ENCODE measurements around the gene PRPF40B. TPM values are rescaled to one million over a fixed set of nuclear protein-coding genes. Genes with fewer than 3 reads are reported as not detected.

Gene PRPF40B
- total and polyA plus RNA-seq, 8 donors = 11.2 to 58.3 (median 15.0) TPM

- no peaks in the 10 kb centered on the region for H3K4me1 ChIP-seq
- H3K27me3 ChIP-seq = no peaks in the 10 kb centered on the region
- ATAC-seq (no peak), FAIRE-seq (no peak), DNase-seq (peak in 1 of 6 donors; percentile 50)
- TF ChIP-seq, protein P1, sequence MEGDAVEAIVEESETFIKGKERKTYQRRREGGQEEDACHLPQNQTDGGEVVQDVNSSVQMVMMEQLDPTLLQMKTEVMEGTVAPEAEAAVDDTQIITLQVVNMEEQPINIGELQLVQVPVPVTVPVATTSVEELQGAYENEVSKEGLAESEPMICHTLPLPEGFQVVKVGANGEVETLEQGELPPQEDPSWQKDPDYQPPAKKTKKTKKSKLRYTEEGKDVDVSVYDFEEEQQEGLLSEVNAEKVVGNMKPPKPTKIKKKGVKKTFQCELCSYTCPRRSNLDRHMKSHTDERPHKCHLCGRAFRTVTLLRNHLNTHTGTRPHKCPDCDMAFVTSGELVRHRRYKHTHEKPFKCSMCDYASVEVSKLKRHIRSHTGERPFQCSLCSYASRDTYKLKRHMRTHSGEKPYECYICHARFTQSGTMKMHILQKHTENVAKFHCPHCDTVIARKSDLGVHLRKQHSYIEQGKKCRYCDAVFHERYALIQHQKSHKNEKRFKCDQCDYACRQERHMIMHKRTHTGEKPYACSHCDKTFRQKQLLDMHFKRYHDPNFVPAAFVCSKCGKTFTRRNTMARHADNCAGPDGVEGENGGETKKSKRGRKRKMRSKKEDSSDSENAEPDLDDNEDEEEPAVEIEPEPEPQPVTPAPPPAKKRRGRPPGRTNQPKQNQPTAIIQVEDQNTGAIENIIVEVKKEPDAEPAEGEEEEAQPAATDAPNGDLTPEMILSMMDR (IDR thresholded peaks at IDR 0.05) = no peak
- H3K27ac ChIP-seq = no peak overlapping the region
- no peak overlapping the region for H3K4me3 ChIP-seq
- no peaks in the 10 kb centered on the region for H3K9me3 ChIP-seq
- intact Hi-C loops (cut with DNase I) = loop anchor here in 1 of 3 donors (10.0 kb wide), 1 partner anchor 63 kb away; the partner anchor contains the start of gene FMNL3
- WGBS, 2 donors = 89 to 91% methylated on average over 17 of the region's 17 CpGs
- H3K36me3 ChIP-seq = peaks cover 0 to 14% (median 0%) of the 10 kb centered on the region in 3 donors
Observed at GRCh38 chr12:49641748-49642369, 18.5 kb downstream of the PRPF40B start.

DNA sequence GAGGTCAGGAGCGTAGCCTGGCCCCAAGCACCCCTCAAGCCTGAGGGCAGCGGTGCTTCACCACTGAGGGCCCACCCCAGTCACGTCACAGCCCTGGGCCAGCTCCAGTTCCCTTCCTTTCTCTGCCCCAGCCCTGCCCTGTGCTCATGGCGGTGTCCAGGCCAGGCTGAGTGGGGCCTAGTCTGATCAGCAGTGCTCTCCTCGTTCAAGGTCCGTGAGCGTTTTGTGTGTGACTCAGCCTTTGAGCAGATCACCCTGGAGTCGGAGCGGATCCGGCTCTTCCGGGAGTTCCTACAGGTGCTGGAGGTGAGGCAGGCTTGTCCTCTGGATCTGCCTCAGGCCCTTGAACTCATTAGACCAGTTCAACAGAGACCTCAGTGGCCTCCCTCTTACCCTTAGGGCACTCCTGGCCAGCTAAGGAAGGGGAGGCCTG is 19.0 kb downstream of the PRPF40B start:
- no peak for FAIRE-seq
- no peaks in the 10 kb centered on the region for H3K4me1 ChIP-seq
- peak in 1 of 6 donors; percentile 31 for DNase-seq
- TF ChIP-seq, protein P1 (IDR thresholded peaks at IDR 0.05) = no peak
- intact Hi-C loops (cut with DNase I) = loop anchor here in 1 of 3 donors (10.0 kb wide), 1 partner anchor 62 kb away; the partner anchor contains the start of gene FMNL3
- no peak overlapping the region for H3K4me3 ChIP-seq
- H3K36me3 ChIP-seq = peaks cover 0 to 14% (median 0%) of the 10 kb centered on the region in 3 donors
- no peaks in the 10 kb centered on the region for H3K9me3 ChIP-seq
- no peak overlapping the region for H3K27ac ChIP-seq
- no peaks in the 10 kb centered on the region for H3K27me3 ChIP-seq
- ATAC-seq = no peak
- 80% methylated on average over 11 of the region's 11 CpGs for WGBS, 2 donors

GRCh38 chr12:49643135-49643534 is 19.8 kb downstream of the PRPF40B start:
- H3K9me3 ChIP-seq = no peaks in the 10 kb centered on the region
- no peaks in the 10 kb centered on the region for H3K27me3 ChIP-seq
- no peaks in the 10 kb centered on the region for H3K4me1 ChIP-seq
- 83 to 90% methylated on average over 7 of the region's 7 CpGs for WGBS, 2 donors
- TF ChIP-seq, protein P1 (IDR thresholded peaks at IDR 0.05) = no peak
- peaks cover 0 to 14% (median 0%) of the 10 kb centered on the region in 3 donors for H3K36me3 ChIP-seq
- no peak overlapping the region for H3K4me3 ChIP-seq
- no peak for ATAC-seq
- H3K27ac ChIP-seq = no peak overlapping the region
- peak in 1 of 6 donors; percentile 35 for DNase-seq
- intact Hi-C loops (cut with DNase I) = loop anchor here in 1 of 3 donors (10.0 kb wide), 1 partner anchor 62 kb away; the partner anchor contains the start of gene FMNL3
- FAIRE-seq = no peak

- no peaks in the 10 kb centered on the region for H3K27me3 ChIP-seq
- H3K4me3 ChIP-seq = no peak overlapping the region
- WGBS, 2 donors = 74 to 80% methylated on average over 9 to 10 of the region's 10 CpGs
- FAIRE-seq = no peak
- H3K9me3 ChIP-seq = no peaks in the 10 kb centered on the region
- no peak overlapping the region for H3K27ac ChIP-seq
- TF ChIP-seq, protein P1 (IDR thresholded peaks at IDR 0.05) = no peak
- intact Hi-C loops (cut with DNase I) = loop anchor here in 1 of 3 donors (10.0 kb wide), 1 partner anchor 61 kb away; the partner anchor contains the start of gene FMNL3
- peak in 1 of 6 donors; percentile 40 for DNase-seq
- peaks cover 0 to 11% (median 0%) of the 10 kb centered on the region in 3 donors for H3K36me3 ChIP-seq
- no peaks in the 10 kb centered on the region for H3K4me1 ChIP-seq
- peak in 3 of 4 donors; percentile 8 to 32 (median 15) for ATAC-seq
Observed at GRCh38 chr12:49643961-49644619, 20.7 kb downstream of the PRPF40B start.
